Endothelial cell of umbilical vein (primary cell): Measurements from ENCODE around the gene UFD1.

ENCODE experiments used
- CTCF ChIP-seq, 2 donors: IDR thresholded peaks; 1 replicate in 1 of 2; 2 replicates in 1 of 2; pipeline ENCODE4 v1.5.1; 2011; ENCODE audit warnings: low read length in 2 of 2, mild to moderate bottlenecking in 2 of 2, moderate library complexity in 2 of 2, control low read depth in 1 of 2, inconsistent platforms in 1 of 2, low read depth in 1 of 2; ENCODE audit not compliant: insufficient read depth in 1 of 2; ENCODE audit errors: extremely low read depth in 1 of 2
- EZH2 ChIP-seq: IDR thresholded peaks from 2 replicates; pipeline ENCODE4 v1.6.1; 2012; ENCODE audit warnings: borderline replicate concordance, low read depth, mild to moderate bottlenecking, moderate library complexity, low read length, inconsistent platforms; ENCODE audit not compliant: severe bottlenecking
- GATA2 ChIP-seq: IDR thresholded peaks from 2 replicates; pipeline ENCODE4 v1.7.0; 2011; ENCODE audit warnings: low read depth, mild to moderate bottlenecking, moderate library complexity, mixed read lengths, low read length; ENCODE audit not compliant: insufficient read length, insufficient read depth
- JUN ChIP-seq: IDR thresholded peaks from 2 replicates; pipeline ENCODE4 v1.6.1; 2011; ENCODE audit warnings: borderline replicate concordance, low read depth; ENCODE audit not compliant: insufficient read length, insufficient read depth
- MAX ChIP-seq: IDR thresholded peaks from 2 replicates; pipeline ENCODE4 v1.6.1; 2011; ENCODE audit not compliant: insufficient read depth, insufficient read length
- MYC ChIP-seq: IDR thresholded peaks from one replicate; pipeline ENCODE4 v1.6.1; 2011; ENCODE audit warnings: mild to moderate bottlenecking, low read depth, low read length
- POLR2A ChIP-seq: IDR thresholded peaks from 2 replicates; pipeline ENCODE4 v1.6.1; 2012; ENCODE audit warnings: low read depth, mild to moderate bottlenecking, control low read depth, low read length
- POLR2AphosphoS5 ChIP-seq: IDR thresholded peaks from 2 replicates; pipeline ENCODE4 v1.6.1; 2012; ENCODE audit warnings: low read depth, mild to moderate bottlenecking, control low read depth, low read length, moderate library complexity; ENCODE audit not compliant: insufficient read depth

GRCh38 chr22:19432133-19432851, 46.7 kb downstream of the UFD1 start, which contains the start of gene MRPL40:
- no peak for TF ChIP-seq CTCF (IDR thresholded peaks at IDR 0.05; ENCODE audit: extremely low read depth in 1 of 2, insufficient read depth in 1 of 2, low read depth in 1 of 2, low read length in 2 of 2)
- peak; percentile 96 for TF ChIP-seq POLR2AphosphoS5
- no peak for TF ChIP-seq EZH2
- TF ChIP-seq JUN = no peak
- TF ChIP-seq MYC = peak; percentile 83
- peak; percentile 95 for TF ChIP-seq POLR2A
- TF ChIP-seq MAX = peak; percentile 45
- TF ChIP-seq GATA2 = no peak
